ENCODE measurements around the gene CCDC9B.
A peak's percentile ranks its signal among the peaks of the same experiment; 100 is the strongest.

Gene CCDC9B

DNA sequence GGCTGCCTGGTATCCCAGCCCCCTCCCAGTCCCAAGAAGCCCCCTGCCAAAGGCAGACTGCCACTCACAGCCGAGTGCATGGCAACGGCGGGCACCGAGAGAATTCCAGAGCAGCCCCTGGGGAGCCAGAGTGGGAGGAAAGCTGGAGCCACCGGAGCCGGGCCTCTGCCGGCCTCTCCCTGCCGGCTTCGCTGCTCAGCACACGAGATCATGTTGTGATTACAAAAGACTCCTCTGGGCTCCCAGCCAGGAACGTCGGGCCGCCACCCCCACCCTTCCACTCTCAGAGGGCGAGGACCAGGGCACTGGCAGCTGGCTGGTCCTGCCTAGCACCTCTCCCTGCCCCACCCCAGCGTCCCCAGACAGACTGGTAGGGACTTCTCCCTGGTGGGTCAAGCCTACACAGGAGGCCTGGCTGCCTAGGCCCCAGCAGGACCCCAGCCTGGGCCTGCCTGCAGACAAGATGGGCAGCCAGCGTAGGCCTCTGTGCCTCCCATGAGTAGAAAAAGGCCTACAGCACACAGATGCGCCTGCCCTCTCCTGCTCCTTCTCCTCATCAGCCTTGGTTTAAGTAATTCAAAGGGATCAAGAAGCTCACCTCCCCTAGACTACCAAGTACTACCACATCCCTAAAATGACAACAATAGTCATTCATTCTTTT is at the start of gene CCDC9B:
Gene CCDC9B, minus strand, starts transcription at position 200 of the 661 bp plus-strand sequence. Its CDS starts 120 bp downstream, at position 80.
- TF ChIP-seq CTCF (IDR thresholded peaks at IDR 0.05), result no peak
- Histone ChIP-seq H3K4me3 (peak within 1 kb of the TSS; percentile 60), H3K27ac (peak within 1 kb of the TSS; percentile 91 to 98)
- peak; percentile 94 for DNase-seq (ENCODE audit: low spot score)

DNA sequence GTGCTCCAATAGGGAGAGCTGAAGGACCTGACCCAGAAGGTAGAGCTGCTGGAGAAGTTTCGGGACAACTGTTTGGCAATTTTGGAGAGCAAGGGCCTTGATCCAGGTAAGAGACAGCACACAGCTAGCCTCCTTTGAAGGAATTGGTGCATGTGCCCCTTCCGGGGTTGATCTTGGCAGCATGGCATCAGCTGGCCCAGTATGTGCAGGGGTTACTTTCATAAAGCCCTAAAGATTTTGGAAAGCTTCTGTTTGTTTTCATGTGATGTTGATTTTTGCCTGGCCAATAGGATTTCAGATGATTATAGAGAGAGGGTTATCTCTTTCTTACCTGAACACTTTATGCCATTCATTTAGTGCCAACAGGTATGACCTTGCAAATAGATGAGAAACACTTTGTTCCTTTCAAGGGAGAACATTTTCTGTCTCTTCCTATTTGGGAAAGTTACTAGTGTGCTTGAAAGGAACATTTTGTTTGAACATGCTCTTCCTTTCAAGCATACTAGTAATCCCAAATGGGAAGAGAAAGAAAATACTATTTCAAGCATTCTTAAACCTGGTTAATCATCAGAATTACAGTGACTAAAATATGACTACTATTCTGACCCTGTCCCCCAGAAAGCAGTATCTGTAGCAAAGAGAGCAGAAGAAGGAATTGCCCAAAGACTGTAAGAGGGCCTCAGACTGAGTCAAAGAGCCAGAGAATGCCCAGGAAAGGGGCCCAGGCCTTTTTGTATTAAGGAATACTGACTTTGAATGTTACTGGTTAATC is 49.3 kb upstream of the CCDC9B start:
- DNase-seq (ENCODE audit: low spot score), result no peak
- TF ChIP-seq CTCF (IDR thresholded peaks at IDR 0.05), result no peak
- H3K27ac ChIP-seq, result no peak overlapping the region
- H3K4me3 ChIP-seq, result no peak overlapping the region

- H3K4me3 ChIP-seq, result no peak overlapping the region
- DNase-seq (ENCODE audit: low spot score), result no peak
- no peak for TF ChIP-seq CTCF (IDR thresholded peaks at IDR 0.05)
- peak overlapping the region in 1 of 2 donors; percentile 40 for H3K27ac ChIP-seq
These were observed 48.4 kb upstream of the CCDC9B start for GRCh38 chr15:40388941-40389823.

DNA sequence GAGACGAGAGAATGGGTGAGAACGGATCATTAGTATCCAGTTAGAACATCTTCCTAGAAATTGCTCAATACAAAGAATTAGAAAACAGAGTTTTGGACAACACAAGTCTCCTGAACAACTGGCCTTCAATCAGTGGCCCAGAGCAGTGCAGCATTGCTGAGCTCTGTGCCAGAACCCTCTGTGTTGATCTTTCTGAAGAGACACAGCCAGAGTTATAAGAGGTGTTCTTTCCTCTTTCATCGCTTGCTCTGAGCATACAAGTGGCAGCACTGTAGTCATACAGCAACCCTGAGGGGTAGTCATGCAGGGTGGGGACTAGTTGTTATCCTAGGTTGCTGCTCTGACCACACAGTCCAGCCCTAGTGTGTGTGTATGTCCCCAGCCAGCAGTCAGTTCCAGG is 45.7 kb upstream of the CCDC9B start:
- no peak for DNase-seq (ENCODE audit: low spot score)
- no peak for TF ChIP-seq CTCF (IDR thresholded peaks at IDR 0.05)
- Histone ChIP-seq H3K27ac (no peak overlapping the region), H3K4me3 (no peak overlapping the region)

- Histone ChIP-seq H3K27ac (peak within 1 kb of the TSS in 1 of 2 donors; percentile 29), H3K4me3 (peak within 1 kb of the TSS; percentile 84)
- no peak for TF ChIP-seq CTCF (IDR thresholded peaks at IDR 0.05)
These were observed 42.1 kb upstream of the CCDC9B start, which contains the start of gene KNSTRN for GRCh38 chr15:40382580-40383456. TSS of gene KNSTRN (plus strand) at chr15:40382721. CDS start at chr15:40382836, 115 bp downstream.

More at GRCh38 chr15:40382580-40383456, 42.1 kb upstream of the CCDC9B start, which contains the start of gene KNSTRN:
- peak; percentile 89 for DNase-seq (ENCODE audit: low spot score)

Measured in coronary artery (tissue), 2 donors.